ENCODE results near the gene CCDC198.

The CCDC198 gene

DNA sequence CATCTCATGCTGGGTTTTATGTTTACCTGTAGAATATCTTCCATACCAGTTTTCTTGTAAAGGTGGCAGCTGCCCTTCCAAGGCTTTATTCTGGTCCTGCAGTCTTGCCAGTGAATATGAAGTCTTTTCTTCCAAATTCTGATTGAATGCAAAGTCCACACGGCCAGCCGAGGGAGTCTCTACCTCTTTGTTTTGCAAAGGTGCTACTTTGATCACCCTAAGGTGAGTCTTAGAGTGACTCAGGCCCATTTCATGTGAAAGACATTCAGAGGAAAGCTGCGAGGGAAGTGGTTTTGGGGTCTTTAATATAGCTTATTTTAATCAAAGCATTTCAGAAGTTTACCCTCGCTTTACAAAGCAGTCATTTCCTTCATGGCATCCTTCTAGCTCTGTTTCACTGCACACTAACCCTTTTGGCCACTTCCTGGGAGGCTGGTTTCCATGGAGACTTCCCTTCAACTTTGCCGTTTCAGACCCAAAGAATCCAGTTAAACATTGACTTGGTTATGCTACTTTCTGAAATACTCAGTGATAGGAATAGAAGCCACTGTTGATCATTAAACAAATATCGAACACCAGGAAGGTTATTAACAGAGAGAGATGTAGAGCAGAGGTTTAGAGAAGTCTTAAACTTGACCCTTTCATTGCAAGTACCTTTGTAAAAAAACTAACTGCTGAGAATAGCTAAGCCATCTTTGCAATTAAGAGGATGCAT is at the start of gene CCDC198:
Gene CCDC198 (minus strand): TSS at position 391 of the 715 bp plus-strand sequence. CDS start 142 bp downstream, at position 249.
- no peak for DNase-seq

DNA sequence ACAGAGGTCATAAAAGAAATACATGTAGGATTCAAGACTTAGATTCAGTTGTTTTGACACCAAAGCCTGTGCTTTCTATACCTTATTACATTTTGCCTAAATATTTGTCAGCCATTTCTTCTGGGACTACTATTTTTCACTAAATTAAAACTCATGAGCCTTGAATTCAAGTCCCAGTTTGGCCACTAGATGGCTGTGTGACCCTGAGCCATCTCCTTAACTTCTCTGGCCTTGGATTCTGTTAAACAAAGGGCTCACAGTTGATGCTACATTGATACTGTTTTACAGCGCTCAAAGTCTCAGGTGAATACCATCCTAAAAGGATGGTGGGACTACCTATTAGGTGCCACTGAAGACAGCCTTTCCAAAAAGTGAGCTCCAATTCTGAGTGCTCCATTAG is 39.6 kb upstream of the CCDC198 start:
- DNase-seq, result no peak

DNA sequence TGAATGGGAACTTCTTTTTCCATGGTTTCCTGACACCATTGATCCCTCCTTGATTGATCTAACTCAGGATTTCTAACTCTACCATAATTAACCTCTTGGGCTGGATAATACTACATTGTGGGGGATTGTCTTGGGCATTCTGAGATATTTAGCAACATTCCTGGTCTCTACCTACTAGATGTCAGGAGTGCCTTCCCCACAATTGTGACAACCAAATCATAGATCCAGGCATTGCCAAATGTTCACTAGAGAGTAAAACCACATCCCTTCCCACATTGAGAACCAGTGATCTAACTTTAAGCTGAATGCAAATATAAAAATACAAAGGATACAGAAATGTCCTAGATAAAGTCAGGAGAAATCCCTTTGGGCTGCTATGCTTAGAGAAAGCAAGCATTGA is 36.9 kb upstream of the CCDC198 start:
- DNase-seq, result no peak

GRCh38 chr14:57526942-57527341 is 33.3 kb upstream of the CCDC198 start:
- DNase-seq, result no peak

DNA sequence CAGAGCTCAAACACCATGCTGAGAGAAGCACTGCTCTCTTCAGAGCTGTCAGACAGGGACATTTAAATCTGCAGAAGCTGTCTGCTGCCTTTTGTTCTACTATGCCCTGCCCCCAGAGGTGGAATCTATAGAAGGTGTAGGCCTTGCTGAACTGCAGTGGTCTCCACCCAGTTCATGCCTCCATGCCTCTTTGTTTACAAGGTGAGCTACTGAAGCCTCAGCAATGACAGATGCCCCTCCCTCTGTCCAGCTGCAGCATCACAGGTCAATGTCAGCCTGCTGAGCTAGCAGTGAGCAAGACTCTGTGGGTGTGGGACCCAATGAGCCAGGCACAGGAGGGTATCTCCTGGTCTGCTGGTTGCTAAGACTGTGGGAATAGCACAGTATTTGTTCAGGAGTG is 25.4 kb upstream of the CCDC198 start:
- no peak for DNase-seq

DNA sequence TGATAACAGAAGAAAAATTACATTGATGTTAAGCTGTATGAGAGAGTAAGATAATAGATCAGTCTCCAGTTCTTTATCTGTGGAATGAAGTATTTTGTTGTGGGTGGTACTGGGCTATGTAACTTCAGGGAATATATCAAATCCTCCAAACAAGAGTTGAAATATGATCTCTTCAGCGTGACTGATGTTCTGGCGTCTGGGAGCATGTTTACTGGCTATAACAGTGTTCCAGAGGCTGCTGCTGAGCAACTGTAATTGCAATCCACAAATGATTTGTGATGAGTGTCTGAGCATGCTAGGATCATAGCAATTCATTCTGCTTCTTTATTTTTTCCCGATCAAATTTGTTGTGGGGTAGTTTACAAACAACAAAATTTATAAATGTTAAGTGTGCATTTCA is 18.6 kb upstream of the CCDC198 start:
- no peak for DNase-seq

- DNase-seq, result no peak
These were observed 15.1 kb upstream of the CCDC198 start for GRCh38 chr14:57508756-57509155.

DNA sequence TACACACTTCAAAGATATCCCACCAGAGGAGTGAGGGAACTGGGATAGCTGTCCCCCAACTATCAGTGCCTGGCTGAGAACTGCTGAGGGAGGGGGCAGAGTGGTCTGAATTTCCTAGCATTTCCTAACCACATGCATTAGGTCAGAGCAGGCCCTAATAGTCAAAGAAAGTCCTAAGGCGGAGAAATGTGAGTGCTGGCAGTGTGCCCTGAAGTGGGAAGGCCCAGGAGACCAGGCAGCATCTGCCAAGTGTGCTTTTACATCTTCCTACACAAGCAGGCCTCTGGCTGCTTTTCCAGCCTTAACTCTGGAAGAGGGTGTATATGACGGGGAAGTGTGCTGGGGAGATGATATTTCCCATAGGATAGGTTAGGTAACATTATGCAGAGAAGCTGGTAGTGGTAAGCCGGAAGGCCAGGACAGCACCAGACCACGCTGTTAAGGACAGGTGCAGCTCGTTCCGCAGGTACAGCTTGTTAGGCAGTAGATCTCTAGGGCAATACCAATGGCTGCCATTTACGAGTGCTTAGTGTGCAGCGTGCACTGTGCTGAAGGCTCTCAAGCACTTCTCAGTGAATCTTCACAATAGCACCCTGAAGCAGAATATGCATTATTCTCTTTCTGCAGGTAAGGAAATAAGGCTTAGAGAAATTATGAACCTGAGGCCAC is 9.1 kb upstream of the CCDC198 start:
- no peak for DNase-seq

DNA sequence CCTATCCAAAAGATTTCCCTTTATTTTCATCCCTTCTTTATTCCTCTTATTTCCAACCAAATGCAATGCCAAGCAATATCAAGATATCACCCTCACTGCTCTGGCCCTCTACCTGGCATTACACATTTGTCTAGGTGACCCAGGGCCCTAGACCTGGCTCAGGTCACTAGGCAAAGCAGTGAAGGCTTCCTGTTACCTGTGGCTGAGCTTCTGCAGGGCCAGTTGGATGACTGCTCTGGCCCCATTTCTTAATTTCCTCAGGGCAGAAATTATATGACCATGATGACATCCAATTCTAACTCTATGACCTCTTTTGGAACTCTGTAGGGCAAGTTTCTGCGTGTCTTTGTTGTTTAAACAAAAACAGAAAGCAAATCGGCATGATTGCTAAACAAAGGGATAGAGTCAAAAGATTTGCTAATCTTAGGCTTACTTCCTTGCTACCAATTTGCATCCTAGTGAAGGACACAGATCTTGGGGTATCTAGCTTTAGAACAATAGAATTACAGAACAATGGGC is 7.4 kb upstream of the CCDC198 start:
- no peak for DNase-seq

- DNase-seq, result no peak
These were observed 5.0 kb upstream of the CCDC198 start for GRCh38 chr14:57498659-57499058.

DNA sequence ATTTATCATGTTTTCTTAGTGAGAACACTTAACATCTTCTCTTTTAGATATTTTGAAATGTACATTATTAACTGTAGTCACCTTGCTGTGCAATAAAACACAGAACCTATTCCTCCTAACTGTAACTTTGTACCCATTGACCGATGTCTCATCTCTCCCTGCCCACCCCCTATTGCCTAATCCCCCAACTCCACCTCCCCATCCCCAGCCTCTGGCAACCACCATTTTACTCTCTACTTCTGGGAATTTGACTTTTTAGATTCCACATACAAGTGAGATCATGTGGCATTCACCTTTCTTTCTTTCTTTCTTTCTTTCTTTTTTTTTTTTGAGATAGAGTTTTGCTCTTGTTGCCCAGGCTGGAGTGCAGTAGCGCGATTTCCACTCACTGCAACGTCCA is 4.4 kb upstream of the CCDC198 start:
- no peak for DNase-seq

- DNase-seq, result no peak
These were observed 1.8 kb upstream of the CCDC198 start for GRCh38 chr14:57495416-57495815.

DNA sequence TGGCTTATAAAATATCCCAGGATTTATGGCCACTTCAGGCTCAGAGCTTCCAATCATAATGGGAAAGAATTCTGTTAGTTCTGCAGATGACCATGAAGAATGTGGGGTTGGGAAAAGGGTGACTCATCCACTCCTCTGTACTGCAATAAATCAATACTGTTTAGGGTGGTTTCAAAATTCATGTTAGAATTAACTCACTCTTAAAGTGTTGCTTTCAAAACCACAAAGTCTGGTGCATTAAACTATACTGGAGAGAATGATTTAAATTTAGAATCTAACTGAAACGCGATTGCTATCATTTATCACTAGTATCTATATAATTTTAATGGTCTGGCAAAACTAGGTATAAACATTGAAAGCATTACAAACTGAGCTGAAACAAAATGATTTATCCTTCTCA is 798 bp downstream of the CCDC198 start:
- no peak for DNase-seq

GRCh38 chr14:57491640-57492039 is 2.0 kb downstream of the CCDC198 start:
- no peak for DNase-seq

GRCh38 chr14:57487771-57488170 is 5.9 kb downstream of the CCDC198 start:
- DNase-seq, result no peak

DNA sequence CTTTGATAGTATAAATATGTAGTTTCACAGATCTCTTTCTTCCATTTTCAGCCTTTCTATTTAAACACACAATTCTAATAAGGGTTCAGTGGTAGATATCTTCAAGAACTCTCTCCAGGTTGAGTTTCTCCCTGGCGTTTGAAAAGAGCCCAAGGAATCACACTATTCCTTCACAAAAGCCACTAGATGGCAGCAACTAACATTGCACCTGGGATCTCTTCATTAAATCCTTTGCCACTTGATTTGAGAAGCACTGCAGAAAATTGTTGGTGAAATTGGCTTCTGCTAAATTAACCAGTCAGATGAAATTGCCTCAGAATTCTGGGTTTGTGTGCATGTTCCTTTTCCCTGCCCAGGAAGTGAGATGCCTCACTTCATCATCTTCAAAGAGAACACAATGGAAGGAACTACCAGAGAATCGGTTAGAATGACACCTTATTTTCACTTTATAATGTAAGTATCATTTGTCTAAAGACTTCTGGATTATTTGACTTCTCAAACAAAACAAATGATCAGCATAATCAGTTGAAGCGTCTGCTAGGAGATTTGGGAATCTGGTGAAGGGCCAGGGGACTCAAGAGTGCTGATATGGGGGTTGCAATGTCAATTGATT is 6.8 kb downstream of the CCDC198 start:
- no peak for DNase-seq

- no peak for DNase-seq
These were observed 8.0 kb downstream of the CCDC198 start for GRCh38 chr14:57485635-57486034.

- no peak for DNase-seq
These were observed 11.5 kb downstream of the CCDC198 start for GRCh38 chr14:57482120-57482519.

GRCh38 chr14:57480051-57480450 is 13.6 kb downstream of the CCDC198 start:
- DNase-seq, result no peak

DNA sequence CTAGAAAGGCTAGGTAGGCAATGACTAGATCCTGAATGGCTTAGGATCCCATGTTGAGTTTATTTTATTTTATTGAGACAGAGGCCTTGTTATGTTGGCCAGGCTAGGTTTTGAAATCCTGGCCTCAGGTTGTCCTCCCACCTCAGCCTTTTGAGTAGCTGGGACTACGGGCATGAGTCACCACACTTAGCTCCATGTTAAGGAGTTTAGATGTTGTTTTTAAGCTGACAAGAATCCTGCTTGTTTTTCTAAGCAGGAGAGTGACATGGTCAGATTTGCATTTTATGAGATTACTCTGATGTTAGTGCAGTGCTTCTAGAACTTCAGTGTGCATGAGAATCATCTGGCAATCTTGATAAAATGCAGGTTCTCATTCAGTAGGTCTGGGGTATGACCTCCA is 14.5 kb downstream of the CCDC198 start:
- no peak for DNase-seq

DNA sequence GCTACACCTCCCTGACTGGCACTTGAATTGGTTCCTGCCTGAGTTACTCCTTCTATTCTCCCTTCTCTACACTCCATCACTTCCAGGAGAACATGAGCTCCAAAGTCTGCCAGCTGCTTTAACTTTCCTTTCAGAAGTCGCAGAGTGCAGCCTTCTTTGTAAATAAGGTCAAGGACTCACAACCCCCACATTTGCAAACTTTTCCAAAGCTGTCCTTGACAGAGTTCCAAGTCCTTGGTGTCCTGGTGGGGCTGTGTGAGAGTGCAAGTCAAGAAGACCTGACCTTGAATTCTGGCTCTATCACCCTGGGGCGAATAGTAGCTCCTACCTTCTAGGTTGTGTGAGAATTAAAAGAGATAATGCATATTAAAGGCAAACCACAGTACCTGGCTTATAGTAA is 15.6 kb downstream of the CCDC198 start:
- DNase-seq, result no peak

- no peak for DNase-seq
These were observed 22.7 kb downstream of the CCDC198 start for GRCh38 chr14:57470909-57471308.

DNA sequence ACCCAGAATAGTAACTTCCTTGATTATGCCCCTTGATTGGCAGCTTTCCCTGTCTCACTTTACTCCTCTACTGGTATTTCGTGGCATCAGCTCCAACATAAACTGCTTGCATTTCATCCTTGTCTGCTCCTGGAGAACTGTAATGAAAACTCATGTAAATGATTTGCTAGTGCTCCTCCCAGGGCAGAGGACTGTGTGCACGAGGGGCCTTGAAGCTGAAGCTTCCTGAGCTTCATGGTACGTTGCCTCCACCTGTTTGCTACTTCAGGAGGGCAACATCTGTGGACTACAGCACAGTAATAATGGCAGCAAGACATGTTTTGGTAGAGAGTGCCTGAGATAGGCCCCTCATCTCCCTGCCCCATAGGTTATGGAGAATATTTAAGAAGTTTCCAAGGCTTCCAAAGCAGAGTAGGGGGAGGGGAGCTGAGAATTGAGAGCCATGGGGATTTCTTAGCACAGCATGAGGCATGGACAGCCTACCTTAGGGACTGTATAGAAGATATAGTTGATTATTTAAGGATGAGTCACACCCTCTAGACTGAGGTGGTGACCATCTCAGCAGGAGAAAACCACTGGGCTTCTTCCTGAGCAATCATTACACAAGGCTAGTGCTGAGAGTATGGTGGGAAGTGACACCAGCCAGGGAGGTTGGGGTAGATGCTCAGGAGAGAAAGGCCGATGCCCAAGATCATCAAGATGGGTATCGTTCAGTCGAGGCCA is 29.5 kb downstream of the CCDC198 start:
- no peak for DNase-seq

Measured in GF-D8 (cell line).